Stimulated activated CD4-positive, alpha-beta T cell treated with anti-CD3 and anti-CD28 coated beads, TNF-alpha, amount 100 ng/mL, for 48 hours (primary cell): ENCODE data around the gene SLC35F6.
"Not testable (repeated sequence)": the region's sequence is repeated elsewhere in the genome, so short reads cannot be mapped to it uniquely, and the experiment has no call there.

Experiments
- DNase-seq, 3 donors: peaks; one replicate each; pipeline ENCODE4 v3.0.0-alpha.2; 2020; ENCODE audit warnings: low read depth in 3 of 3

The SLC35F6 gene

DNA sequence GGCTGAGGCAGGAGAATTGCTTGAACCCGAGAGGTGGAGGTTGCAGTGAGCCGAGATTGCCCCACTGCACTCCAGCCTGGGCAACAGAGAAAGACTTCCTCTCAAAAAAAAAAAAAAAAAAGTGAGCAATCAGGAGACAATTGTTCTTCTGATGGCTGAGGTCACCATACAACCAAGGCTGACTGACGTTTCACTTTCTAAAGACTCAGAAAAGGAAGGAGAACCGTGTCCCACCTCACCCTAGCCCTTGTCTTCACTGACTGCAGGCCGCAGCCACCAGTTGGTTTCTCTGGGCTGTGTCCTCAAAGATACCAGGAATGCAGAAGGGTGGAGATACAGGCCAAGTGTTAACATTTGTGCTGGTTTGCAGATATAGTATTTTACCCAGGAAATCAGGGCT, 7.7 kb upstream of the SLC35F6 start:
- DNase-seq: no peak

DNA sequence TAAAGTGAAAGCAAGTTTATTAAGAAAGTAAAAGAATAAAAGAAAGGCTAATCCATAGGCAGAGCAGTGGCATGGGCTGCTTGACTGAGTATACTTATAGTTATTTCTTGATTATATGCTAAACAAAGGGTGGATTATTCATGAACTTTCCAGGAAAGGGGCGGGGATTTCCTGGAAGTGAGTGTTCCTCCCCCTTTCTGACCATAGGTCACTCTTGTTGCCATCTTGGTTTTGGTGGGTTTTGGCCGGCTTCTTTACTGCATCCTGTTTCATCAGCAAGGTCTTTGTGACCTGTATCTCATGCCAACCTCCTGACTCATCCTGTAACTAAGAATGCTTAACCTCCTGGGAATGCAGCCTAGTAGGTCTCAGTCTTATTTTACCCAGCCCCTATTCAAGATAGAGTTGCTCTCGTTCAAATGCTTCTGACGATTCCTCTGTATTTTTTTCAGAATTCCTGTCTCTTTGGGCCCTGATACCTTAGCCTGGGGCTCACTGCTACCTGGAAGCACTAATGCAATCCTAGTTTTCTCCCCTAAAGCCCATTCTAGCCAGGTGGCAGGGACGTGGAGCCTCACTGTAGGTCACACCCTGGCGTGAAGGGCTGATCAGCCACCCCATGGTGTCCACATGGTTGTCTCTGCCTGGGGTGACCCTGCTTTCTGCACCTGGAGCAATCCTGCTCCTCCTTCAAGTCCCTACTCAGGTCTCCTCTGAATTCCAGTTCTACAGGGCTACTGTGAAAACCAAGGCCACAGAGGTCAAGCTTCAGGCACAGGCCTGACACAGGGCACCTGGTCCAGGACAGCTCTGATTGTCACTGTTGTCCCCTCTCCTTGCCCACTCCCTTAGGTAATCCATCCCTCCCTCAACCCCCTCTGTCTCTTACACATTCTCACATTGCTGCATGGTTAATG, 6.0 kb upstream of the SLC35F6 start:
- DNase-seq: no peak

DNA sequence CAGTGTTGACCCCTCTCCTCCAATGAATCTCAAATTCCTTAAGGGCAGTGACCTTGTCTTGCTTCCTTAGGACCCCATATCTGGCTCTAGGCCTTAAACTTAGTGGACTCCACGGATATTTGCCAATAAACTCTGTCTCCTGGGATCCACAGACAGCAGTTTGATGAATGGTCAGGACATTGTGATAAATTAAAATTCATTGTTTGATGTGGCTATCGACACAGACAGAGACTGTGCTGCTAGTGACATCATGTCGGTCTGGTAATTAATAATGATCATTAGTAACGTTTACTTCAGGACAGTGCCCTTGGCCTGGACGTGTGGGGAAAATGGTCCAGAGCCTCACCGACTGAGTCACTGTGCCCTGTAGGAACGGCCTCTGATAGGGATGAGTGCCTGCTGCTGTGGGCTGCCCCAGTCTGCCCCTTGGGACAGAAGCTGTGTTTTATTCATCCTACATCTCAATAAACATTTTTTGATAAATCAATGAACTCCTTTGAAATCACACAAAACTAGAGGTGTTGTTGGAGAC, 5.2 kb upstream of the SLC35F6 start:
- no peak for DNase-seq

DNA sequence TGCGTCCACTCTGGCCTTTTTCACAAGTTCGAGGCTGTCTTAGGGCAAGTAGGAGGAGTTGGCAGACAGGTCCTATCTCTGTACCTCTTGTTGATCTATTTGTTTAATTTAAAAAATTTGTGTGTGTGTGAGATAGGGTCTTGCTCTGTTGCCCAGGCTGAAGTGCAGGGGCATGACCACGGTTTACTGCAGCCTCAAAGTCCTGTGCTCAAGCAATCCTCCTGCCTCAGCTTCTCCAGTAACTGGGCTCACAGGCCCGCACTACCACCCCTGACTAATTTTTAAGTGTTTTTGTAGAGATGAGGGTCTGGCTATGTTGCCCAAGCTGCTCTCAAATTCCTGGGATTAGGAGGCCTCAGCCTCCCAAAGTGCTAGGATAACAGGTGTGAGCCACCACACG, 4.2 kb upstream of the SLC35F6 start:
- DNase-seq: no peak

DNA sequence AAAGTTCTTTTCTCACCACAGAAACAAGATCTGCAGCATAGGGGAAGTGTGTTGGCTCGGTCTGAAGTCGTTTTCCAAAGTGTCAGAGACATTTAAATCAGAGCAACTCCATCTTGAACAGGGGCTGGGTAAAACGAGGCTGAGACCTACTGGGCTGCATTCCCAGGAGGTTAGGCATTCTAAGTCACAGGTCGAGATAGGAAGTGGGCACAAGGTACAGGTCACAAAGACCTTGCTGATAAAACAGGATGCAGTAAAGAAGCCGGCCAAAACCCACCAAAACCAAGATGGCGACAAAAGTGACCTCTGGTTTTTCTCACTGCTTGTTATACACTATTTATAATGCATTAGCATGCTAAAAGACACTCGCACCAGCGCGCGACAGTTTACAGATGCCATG, 3.1 kb upstream of the SLC35F6 start:
- not testable (repeated sequence) for DNase-seq

DNA sequence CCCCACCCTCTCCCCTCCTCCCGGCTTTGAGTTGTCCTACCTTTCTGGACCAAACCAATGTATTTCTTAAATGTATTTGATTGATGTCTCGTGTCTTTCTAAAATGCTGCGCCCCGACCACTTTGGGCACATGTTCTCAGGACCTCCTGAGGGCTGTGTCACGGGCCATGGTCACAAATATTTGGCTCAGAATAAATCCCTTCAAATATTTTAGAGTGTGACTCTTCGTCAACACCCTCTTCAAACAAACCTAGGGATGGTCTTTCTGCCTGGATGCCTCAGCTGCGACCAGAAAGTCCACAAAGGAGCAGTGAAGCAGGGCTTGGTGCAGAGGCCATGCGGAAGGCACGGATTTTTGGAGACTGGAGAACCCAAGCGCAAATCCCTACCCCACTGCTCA, 1.1 kb upstream of the SLC35F6 start:
- DNase-seq: no peak

DNA sequence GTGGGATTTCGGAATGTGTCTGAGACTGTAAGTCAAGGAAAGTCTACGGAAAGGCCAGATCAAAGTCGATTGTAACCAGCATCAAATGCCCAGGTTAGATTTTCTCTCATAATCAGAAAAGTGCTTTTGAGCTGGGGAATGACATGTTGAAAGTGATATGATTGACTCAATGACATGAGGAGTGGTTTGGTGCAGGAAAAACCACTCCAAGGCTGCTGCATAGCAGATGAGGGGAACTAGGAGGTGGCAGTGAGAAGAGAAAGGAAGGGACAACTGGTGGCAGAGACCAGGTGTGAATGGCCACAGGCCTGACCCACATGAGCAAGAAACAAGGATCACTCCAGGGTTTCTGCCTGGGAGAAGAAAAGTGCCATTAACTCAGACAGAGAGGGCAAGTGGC, 822 bp downstream of the SLC35F6 start:
- DNase-seq: no peak

DNA sequence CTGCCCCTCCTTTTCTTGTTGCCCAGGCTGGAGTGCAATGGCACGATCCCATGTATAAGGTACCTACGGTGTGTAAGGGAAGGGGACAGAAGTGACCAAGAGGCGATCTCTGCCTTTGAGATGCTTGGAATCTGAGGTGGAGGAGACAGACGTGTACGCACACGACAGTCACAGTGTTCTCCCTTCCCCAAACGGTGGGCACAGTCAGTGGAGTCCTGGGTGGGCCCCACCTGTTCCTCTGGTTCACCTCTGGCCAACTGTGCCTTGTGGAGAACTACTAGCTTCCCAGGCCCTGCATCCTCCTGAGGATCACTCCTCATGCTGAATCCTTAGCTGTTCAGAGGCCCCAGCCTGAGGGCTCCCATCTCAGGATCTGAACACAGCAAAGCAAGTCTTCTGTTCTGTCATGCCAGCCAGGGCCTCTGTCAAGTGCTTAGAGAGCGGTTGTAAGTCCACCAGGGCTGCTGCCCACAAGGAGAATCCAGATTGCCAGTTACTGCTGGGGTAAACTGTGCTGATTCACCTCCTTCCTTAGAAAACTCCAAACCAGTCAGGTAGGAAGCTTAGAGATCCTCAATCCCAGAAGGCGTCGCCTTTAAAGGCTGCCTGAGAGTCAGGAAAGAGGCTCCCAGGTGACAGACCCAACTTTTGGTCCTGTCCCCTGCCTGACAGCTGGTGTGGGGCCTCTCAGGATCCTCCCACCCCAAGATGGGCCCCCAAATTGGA, 1.6 kb downstream of the SLC35F6 start:
- DNase-seq: no peak

DNA sequence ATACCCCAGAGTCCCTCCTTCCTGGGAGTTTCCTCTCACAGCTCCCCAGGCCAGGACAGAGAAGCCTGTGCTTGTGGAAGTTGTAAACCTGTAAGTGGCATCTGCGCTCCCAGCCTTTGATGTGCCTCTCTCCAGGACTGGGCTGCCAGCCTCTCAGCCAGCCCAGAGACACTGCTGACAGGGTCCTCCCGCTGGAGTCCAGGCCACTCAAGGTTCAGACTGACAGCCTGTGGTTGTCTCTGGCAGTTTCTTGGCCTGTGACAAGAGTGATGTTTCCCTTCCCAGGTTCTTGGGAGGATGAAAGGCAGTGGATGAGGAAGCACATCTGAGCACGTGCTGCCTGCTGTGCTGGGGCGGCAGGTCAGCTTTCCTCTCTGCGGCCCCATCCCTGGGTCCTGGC, 3.0 kb downstream of the SLC35F6 start:
- no peak for DNase-seq

DNA sequence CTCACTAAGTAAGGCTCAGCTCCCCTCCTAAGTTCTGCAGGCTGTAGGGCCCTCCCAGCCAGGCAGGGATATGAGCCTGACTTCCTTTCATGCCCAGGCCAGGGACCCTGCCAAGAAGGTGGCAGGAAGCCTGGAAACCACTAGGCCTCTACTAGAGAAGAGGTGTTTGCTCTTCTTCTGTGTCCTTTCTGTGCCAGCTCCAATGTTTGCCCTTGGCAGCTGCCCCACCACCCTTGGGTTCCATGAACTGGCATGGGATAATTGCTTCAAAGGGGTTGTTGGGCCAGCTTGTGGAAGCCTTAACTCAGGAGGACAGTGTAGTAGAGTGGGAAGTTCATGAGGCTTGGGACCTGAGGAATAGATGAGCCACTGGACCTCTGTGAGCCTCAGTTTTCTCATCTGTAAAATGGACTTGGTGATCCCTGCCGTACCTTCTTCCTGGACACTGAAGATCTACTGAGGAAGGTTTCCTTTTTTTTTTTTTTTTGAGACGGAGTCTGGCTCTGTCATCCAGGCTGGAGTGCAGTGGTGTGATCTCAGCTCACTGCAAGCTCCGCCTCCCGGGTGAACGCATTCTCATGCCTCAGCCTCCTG, 3.9 kb downstream of the SLC35F6 start:
- no peak for DNase-seq

DNA sequence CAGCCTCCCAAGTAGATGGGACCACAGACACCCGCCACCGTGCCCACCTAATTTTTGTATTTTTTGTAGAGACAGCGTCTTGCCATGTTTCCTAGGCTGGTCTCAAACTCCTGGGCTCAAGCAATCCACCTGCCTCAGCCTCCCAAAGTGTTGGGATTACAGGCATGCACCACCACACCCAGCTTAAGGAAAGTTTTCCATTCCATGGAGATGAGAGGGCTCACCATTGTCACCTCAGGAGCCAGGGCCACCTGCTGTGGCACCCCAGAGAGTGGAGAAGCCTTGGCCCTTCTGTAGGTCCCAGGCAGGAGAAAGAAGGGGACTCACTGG, 4.6 kb downstream of the SLC35F6 start:
- DNase-seq: no peak

DNA sequence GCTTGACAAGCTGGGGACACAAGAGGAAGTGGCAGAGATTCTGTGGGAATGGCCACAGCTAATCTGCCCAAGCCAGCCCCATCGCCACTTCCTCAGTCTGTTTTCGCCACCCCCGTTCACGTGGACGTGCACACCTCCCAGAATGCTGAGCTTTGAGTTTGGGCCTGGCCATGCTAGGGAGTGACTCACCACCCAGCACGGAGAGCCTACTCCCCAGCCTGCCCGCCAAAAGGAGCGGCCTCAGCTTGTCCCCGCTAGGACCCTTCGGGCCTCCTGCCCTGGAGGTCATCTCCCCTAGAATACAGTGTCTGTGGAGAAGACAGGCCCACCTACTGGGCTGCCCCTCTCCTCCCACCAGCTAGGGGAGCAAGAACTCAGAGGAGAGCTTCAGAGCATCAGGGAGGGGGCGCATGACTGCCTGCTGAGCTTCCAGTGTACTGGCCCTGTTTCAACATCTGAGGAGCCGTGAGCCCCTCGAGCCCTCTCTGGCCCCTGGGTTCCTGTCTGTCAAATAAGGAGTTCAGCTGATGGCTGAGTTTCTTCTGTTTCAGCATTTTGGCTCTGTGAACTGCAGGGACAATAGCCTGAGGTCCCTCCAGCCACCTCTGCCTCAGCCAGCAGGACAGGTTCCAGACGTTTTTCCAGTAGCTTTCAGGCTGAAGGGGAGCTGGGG, 5.1 kb downstream of the SLC35F6 start:
- DNase-seq: no peak

DNA sequence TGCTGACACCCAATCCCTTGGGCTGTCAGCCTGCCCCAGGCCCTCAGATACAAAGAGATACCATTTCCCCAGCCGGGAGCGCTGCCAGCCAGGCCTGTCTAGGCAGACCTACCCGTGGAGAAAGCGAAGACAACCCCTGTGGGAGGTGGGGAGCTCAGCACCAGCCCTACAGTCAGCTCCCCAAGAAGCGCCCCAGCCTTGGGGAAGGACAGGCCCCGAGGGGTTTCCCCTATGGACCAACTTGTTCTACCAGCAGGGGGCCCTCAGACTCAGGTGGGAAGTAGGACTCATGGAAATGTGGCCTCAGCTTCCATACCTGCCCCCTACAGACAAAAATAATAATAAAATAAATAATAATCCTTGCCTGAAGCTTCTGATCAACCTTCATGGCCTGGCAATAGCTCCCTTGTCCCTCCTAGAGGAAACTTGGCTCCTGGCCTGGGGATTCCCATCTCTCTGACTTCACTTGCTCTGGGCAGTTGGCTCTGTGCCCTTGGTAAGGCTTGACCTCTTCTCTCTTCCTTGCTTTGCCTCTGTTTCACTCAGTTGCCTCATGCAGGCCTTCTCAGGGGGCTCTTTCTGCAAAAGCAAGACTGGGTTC, 7.0 kb downstream of the SLC35F6 start:
- no peak for DNase-seq

DNA sequence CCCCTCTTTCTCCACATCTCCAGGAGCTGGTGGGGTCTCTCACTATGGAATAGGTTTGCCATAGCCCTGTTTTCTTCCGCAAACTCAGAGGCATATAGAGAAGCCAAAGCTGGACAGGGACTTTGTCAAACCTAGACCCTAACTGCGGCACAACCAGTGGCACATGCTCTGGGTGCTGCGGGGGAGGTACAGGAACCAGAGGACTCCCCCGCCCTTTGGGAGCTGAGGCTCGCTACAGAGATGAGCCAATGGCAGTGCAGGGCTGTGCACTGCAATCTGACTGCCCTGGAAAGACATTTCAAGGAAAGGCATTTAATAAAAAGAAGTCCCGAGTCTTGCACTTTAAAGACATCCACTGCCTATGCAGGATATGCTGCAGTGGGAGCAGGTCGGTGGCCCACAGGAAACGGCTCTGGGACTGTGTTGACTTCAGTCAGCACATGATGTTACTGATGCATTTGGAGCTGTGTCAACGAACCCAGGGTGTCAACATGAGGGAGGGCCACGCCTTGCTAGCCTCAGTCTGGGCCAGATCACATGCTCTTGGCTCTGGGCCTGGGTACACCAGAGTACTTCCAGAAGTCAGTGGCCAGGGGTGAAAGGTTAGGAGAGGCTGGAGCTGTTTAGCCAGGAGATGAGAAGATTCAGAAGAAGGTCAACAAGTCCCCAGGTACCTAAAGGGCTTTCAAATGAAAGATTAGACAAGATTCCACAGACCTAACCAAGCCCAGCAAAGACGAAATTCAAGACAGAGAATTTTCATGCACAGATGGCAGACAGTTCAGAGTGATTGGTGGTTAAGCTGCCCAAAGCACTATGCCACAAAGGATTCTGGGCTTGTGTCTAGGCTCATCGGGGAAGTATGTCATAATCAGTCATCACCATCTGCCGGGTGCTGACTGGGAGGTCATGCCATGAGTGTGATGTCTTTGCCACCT, 8.2 kb downstream of the SLC35F6 start:
- no peak for DNase-seq

DNA sequence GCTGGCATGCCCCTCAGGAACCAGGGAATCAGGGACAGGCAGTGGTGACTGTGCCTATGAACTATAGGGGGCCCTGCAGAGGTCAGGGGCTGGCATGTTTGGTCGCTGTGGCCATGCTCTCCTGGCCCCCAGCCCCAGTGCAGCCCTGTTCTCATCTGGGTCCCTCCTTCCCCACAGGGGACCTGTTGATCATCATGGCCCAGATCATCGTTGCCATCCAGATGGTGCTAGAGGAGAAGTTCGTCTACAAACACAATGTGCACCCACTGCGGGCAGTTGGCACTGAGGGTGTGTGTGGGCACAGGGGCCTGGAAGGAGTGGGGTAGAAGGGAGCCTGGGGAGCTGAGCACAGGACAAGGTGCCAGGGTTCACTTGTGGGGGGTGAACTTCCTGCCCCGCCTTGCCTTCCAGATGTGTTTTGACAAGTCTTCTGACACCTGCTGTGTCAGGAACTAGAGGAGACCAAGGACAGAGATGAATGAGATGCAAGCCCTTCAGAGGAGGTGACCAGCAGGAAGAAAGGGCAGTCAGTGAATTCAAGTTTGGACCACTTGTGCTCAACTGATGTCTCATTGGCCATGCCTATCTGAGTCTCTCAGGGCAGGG, 12.2 kb downstream of the SLC35F6 start:
- no peak for DNase-seq

DNA sequence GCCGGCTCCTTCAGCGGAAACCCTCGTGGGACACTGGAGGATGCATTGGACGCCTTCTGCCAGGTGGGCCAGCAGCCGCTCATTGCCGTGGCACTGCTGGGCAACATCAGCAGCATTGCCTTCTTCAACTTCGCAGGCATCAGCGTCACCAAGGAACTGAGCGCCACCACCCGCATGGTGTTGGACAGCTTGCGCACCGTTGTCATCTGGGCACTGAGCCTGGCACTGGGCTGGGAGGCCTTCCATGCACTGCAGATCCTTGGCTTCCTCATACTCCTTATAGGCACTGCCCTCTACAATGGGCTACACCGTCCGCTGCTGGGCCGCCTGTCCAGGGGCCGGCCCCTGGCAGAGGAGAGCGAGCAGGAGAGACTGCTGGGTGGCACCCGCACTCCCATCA, 14.0 kb downstream of the SLC35F6 start:
- DNase-seq: no peak

DNA sequence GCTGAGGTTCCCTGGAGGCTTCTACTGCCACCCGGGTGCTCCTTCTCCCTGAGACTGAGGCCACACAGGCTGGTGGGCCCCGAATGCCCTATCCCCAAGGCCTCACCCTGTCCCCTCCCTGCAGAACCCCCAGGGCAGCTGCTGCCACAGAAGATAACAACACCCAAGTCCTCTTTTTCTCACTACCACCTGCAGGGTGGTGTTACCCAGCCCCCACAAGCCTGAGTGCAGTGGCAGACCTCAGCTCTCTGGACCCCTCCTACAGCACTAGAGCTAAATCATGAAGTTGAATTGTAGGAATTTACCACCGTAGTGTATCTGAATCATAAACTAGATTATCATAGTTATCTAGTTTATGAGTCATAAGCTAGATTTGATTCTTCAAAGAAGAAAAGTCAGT, 14.4 kb downstream of the SLC35F6 start:
- no peak for DNase-seq

DNA sequence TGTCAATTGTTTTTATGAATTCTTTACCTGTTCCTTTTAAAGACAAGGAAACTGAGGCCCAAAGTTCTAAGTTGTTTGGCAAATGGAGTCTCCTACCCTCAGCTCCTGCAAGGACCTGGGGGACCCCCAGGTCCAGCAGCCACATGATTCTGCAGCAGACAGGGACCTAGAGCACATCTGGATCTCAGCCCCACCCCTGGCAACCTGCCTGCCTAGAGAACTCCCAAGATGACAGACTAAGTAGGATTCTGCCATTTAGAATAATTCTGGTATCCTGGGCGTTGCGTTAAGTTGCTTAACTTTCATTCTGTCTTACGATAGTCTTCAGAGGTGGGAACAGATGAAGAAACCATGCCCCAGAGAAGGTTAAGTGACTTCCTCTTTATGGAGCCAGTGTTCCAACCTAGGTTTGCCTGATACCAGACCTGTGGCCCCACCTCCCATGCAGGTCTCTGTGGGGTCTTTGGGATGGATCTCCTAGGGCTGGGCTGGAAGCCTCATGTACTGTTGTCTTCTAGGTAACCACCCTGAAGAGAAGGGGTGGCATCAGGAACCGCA, 16.2 kb downstream of the SLC35F6 start:
- no peak for DNase-seq

DNA sequence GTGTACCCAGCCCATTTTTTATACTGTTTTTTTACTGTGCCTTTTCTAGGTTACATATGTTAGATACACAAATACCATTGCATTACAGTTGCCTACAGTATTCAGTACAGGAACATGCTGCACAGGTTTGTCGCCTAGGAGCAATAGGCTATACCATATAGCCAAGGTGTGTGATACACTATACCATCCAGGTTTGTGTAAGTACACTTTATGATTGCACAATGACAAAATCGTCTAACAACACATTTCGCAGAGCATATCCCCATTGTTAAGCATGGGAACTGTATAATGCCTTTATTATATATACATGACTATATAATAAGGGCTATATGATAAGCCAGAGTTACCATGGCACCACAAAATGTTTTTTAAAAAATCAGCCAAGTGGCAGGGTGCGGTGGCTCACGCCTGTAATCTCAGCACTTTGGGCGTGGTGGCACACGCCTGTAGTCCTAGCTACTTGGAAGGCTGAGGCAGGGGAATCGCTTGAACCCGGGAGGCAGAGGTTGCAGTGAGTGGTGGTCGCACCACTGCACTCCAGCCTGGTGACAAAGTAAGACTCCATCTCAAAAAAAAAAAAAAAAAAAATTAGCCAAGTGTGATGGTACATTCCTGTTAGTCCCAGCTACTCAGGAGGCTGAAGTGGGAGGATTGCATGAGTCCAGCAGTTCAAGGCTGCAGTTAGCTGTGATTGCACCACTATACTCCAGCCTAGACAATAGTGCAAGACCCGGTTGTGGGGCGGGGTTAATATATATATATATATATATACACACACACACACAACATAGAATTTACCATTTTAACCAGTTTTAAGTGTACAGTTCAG, 19.0 kb downstream of the SLC35F6 start:
- no peak for DNase-seq
